ENCODE measurements around the gene FOXO3. TPM values are rescaled to one million over a fixed set of nuclear protein-coding genes. Genes with fewer than 3 reads are reported as not detected.
A peak's percentile ranks its signal among the peaks of the same experiment; 100 is the strongest.

FOXO3 gene
- total RNA-seq, 1 donor from 2014 or later: 32.8 TPM

DNA sequence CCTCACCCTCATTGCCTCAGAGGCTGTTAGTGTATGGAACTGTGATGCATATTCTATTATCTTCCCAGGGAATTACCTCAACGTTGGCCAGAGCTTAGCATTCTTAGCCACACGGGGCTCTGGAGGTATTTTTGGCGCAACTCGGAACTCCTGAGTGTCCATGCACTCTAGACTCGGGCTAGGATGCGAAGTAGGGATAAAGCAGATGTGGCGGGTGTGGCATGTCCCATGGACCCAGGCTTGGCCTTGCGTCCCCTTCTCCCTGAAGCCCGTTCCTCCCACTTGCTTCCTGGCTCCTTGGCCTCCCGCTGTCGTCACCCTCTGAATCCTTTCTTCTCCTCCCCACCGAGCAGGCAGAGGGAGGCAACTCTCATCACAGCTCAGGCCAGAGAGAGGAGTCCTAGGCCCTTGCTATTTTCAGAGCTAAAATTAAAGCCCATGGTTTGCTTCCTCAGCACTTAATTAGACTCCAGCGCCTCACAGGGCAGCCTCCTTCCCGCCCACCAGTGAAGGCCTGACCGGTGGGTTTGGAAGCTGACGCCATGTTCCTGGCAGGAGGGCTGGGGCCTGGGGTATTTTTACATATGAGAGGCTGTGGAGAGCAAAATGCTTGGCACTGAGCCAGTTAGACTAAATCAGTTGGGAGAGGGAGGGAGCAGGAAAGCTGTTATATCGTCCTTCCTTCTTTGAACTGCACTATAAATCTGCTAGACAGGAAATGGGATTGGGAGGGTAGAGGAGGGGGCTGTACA is 138.7 kb downstream of the FOXO3 start:
- TF ChIP-seq, protein P1, sequence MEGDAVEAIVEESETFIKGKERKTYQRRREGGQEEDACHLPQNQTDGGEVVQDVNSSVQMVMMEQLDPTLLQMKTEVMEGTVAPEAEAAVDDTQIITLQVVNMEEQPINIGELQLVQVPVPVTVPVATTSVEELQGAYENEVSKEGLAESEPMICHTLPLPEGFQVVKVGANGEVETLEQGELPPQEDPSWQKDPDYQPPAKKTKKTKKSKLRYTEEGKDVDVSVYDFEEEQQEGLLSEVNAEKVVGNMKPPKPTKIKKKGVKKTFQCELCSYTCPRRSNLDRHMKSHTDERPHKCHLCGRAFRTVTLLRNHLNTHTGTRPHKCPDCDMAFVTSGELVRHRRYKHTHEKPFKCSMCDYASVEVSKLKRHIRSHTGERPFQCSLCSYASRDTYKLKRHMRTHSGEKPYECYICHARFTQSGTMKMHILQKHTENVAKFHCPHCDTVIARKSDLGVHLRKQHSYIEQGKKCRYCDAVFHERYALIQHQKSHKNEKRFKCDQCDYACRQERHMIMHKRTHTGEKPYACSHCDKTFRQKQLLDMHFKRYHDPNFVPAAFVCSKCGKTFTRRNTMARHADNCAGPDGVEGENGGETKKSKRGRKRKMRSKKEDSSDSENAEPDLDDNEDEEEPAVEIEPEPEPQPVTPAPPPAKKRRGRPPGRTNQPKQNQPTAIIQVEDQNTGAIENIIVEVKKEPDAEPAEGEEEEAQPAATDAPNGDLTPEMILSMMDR (conservative IDR thresholded peaks at IDR 0.05): no peak
- no peak for DNase-seq (ENCODE audit: low read depth, low spot score)
- Mint-ChIP-seq H3K27me3 (ENCODE audit: low read depth) (no peaks in the 10 kb centered on the region), H3K27ac (ENCODE audit: unreplicated experiment) (peak overlapping the region; percentile 67), H3K4me1 (no peaks in the 10 kb centered on the region), H3K9me3 (peaks cover 12% of the 10 kb centered on the region), H3K36me3 (ENCODE audit: low read depth) (peaks cover 9% of the 10 kb centered on the region), H3K4me3 (no peak overlapping the region)

DNA sequence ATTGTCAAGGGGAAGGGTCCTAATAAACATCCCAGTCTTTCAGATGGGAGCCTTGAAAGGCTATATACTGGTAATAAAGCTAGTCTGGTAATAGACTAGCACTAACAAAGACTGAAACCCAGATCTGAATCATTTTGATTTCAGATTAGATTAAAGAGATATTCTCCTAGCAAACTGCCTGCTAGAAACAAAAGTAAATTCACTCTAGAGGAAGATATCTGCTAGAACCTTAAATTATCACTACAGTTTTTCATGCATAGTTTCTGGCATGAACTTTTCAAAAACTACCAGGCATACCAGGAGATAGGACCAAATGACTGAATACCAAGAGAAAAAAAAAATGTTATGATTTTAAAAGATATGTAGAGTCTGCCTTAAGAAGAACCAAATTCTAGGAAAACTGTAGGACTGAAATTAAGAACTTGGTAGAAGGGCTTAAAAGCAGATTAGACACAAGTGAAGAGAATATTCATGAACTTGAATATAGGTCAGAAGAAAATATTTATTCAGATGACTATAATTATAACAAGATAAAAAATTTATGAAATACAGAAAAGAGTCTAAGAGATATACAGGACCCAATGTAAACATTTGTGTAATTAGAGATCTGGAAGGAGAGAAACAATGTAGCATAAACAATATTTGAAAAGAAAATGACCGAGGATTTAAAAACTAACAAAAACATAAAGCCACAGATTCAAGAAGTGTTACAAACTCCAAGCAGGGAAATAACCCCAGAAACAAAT is 141.6 kb downstream of the FOXO3 start:
- H3K4me1 Mint-ChIP-seq: peaks cover 22% of the 10 kb centered on the region
- TF ChIP-seq, protein P1 (conservative IDR thresholded peaks at IDR 0.05): no peak
- H3K27ac Mint-ChIP-seq (ENCODE audit: unreplicated experiment): no peak overlapping the region
- H3K4me3 Mint-ChIP-seq: no peak overlapping the region
- H3K36me3 Mint-ChIP-seq (ENCODE audit: low read depth): peaks cover 21% of the 10 kb centered on the region
- H3K27me3 Mint-ChIP-seq (ENCODE audit: low read depth): no peaks in the 10 kb centered on the region
- no peak for DNase-seq (ENCODE audit: low read depth, low spot score)
- H3K9me3 Mint-ChIP-seq: peaks cover 17% of the 10 kb centered on the region

DNA sequence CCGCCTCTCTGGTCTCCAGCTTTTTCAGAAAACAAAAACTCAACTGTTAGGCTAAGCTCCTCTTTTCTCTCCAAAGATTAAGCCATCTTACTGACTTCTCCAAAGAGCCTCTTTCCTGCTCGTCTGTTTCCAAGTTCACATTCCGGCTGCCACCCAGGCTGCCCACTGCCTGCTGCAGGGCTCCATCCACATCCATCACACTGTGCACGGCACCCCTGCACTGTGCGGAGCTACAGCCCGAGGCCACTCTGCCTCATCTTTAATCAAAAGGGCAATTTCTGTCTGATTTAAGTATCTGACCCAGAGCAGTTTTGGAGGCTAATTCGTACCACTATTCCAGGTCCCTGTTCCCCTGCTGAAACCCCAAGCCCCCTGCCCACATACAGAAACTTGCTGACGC is 145.9 kb downstream of the FOXO3 start:
- no peaks in the 10 kb centered on the region for H3K27me3 Mint-ChIP-seq (ENCODE audit: low read depth)
- peaks cover 23% of the 10 kb centered on the region for H3K4me1 Mint-ChIP-seq
- peaks cover 11% of the 10 kb centered on the region for H3K9me3 Mint-ChIP-seq
- no peak overlapping the region for H3K27ac Mint-ChIP-seq (ENCODE audit: unreplicated experiment)
- no peak overlapping the region for H3K4me3 Mint-ChIP-seq
- TF ChIP-seq, protein P1 (conservative IDR thresholded peaks at IDR 0.05): no peak
- peaks cover 15% of the 10 kb centered on the region for H3K36me3 Mint-ChIP-seq (ENCODE audit: low read depth)
- no peak for DNase-seq (ENCODE audit: low read depth, low spot score)

DNA sequence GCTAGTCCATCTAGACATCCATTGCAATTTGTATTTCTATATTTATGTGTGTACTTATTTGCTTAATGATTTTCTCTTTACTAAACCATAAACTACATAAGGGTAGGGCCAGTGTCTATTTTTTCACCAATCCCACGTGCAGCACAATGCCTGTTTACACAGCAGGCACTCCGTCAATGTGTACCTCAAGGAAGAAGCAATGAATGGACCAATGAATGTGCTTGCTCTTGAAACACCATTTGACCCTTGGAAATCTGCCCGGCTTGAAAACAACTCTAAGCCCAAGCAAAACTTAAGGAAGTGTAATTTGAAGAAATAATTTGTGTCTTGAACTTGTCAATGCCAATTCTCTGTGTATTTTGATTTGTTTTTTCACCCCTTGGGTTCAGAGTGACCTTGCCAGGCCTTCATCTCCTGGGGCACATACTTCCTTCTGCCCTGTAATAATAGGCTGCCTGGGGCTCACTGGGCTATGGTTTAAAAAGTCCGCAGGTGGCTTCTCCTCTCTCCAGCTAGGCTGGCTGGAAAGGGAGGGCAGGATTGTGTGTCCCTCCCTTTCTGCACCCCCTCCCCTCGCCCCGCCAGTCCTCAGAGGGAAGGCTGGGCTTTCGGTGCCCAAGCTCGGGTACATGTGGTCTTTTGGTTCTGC is 146.7 kb downstream of the FOXO3 start:
- no peak overlapping the region for H3K4me3 Mint-ChIP-seq
- peaks cover 23% of the 10 kb centered on the region for H3K4me1 Mint-ChIP-seq

DNA sequence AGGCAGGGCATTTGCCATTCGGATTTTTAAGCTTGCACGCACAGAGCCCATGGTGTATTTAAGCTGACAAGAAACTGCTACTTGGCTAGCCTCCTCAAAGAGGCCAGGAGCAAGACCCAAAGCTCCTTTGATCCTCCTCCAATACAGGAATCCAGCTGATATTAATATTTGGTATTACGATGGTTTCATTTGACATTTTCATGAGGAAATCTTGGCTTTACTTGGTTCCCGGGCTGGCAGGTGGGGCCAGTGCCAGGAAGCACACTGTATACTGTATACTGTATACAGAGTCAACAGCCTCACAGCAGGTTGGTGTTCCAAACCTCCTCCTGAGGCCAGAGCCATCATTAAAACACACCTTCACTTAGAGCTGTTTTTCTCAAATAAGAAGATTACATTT is 149.3 kb downstream of the FOXO3 start:
- no peak overlapping the region for H3K27ac Mint-ChIP-seq (ENCODE audit: unreplicated experiment)
- TF ChIP-seq, protein P1 (conservative IDR thresholded peaks at IDR 0.05): no peak
- H3K4me1 Mint-ChIP-seq: peaks cover 20% of the 10 kb centered on the region

More for the DNA sequence above, 146.7 kb downstream of the FOXO3 start:
- Mint-ChIP-seq H3K27me3 (ENCODE audit: low read depth) (no peaks in the 10 kb centered on the region), H3K27ac (ENCODE audit: unreplicated experiment) (no peak overlapping the region), H3K9me3 (peaks cover 8% of the 10 kb centered on the region), H3K36me3 (ENCODE audit: low read depth) (peaks cover 13% of the 10 kb centered on the region)
- DNase-seq (ENCODE audit: low read depth, low spot score): no peak
- TF ChIP-seq, protein P1 (conservative IDR thresholded peaks at IDR 0.05): no peak

More for the DNA sequence above, 149.3 kb downstream of the FOXO3 start:
- Mint-ChIP-seq H3K9me3 (peaks cover 5% of the 10 kb centered on the region), H3K4me3 (no peak overlapping the region), H3K27me3 (ENCODE audit: low read depth) (no peaks in the 10 kb centered on the region), H3K36me3 (ENCODE audit: low read depth) (peaks cover 11% of the 10 kb centered on the region)
- no peak for DNase-seq (ENCODE audit: low read depth, low spot score)
